SKM-1 treated with dmso at 0.1 percent for 144 hours (cell line): ENCODE results near the gene CDKN2D.
"Not testable (repeated sequence)": the region's sequence is repeated elsewhere in the genome, so short reads cannot be mapped to it uniquely, and the experiment has no call there.

Source experiments
- DNase-seq: peaks from one replicate; lab custom pipeline; 2025; ENCODE audit not compliant: unreplicated experiment; lab: John Stamatoyannopoulos, UW

CDKN2D gene

DNA sequence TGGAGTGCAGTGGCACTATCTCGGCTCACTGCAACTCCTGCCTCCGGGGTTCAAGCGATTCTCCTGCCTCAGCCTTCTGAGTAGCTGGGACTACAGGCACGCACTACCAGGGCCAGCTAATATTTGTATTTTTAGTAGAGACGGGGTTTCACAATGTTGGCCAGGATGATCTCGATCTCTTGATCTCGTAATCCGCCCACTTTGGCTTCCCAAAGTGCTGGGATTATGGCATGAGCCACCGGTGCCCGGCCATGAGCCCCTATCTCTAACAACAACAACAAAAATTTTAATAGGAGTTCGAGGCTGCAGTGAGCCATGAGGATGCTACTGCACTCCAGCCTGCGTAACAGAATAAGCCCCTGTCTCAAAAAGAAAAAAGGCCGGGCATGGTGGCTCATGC, 13.3 kb upstream of the CDKN2D start:
- DNase-seq, result no peak

- peak; percentile 92 for DNase-seq
Observed at GRCh38 chr19:10580979-10581631, 12.3 kb upstream of the CDKN2D start.

DNA sequence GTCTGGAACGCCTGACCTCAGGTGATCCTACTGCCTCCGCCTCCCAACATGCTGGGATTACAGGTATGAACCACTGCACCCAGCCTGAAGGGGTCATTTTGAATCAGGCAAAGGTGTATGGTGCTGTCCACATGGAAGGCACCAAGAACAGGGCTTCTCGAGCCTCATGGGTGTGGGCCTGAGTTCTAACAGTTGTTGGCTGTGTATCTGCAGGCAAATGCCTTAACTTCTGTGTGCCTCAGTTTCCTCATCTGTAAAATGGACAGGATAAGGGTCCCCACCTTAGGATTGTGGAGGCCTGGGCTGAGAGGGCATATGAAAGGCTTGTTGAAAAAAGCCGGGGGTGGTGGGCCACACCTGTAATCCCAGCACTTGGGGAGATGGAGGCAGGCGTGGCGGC, 9.2 kb upstream of the CDKN2D start:
- no peak for DNase-seq

DNA sequence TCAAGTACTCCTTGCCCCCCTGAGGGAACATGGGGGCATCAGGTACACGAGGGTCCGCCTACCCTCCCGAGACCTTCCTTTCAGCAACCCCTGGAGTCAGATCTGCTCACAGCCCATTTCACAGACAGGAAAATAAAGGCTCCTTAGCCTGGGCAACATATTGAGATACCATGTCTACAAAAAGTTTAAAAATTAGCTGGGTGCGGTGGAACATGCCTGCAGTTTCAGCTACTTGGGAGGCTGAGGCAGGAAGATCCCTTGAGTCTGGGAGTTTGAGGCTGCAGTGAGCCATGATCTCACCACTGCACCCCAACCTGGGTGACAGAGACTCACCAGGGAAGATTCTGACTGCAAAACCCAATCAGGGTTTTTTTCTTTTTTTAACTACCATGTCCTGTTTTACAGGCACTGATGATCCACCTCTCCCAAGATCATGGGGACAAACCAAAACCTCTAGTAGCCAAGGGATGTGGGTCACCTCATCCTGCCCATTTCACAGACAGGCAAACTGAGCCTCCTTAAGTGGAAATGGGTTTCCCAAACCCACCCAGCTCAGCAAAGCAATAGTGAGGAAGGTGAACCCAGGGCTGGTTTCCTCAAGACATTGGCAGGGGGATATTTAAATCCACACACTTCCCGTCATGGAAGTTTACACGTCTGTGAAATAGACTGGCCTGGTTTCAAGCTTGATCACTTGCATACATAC, 6.4 kb upstream of the CDKN2D start:
- DNase-seq, result no peak

GRCh38 chr19:10574462-10574861, 5.7 kb upstream of the CDKN2D start:
- no peak for DNase-seq

DNA sequence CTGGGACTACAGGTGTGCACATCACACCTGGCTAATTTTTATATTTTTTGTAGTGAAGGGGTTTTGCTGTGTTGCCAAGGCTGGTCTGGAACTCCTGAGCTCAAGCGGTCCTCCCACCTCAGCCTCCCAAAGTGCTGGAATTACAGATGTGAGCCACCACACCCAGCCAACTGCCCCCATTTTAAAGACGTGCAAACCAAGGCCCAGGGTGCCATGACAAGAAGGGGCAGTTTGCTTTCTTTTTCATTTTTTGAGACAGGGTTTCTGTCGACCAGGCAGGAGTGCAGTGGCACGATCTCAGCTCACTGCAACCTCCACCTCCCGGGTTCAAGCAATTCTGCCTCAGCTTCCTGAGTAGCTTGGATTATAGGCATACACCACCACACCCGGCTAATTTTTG, 5.0 kb upstream of the CDKN2D start:
- DNase-seq, result not testable (repeated sequence)

- DNase-seq, result no peak
Observed at GRCh38 chr19:10568062-10568825, 535 bp downstream of the CDKN2D start.

GRCh38 chr19:10567656-10568055, 1.1 kb downstream of the CDKN2D start:
- no peak for DNase-seq

- DNase-seq, result peak; percentile 37
Observed at GRCh38 chr19:10566658-10567410, 1.9 kb downstream of the CDKN2D start.

DNA sequence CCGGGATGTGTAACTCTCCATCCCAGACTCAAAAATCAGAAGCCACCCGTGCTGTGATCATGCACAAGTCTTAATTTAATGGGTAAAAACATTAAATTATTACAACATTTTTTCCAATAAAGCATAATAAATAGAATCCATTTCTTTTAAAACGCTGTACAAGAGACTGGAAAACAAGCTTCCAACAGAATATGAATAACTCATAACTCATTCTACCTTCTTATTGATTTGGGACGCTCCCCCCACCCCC, 2.4 kb downstream of the CDKN2D start:
- no peak for DNase-seq

DNA sequence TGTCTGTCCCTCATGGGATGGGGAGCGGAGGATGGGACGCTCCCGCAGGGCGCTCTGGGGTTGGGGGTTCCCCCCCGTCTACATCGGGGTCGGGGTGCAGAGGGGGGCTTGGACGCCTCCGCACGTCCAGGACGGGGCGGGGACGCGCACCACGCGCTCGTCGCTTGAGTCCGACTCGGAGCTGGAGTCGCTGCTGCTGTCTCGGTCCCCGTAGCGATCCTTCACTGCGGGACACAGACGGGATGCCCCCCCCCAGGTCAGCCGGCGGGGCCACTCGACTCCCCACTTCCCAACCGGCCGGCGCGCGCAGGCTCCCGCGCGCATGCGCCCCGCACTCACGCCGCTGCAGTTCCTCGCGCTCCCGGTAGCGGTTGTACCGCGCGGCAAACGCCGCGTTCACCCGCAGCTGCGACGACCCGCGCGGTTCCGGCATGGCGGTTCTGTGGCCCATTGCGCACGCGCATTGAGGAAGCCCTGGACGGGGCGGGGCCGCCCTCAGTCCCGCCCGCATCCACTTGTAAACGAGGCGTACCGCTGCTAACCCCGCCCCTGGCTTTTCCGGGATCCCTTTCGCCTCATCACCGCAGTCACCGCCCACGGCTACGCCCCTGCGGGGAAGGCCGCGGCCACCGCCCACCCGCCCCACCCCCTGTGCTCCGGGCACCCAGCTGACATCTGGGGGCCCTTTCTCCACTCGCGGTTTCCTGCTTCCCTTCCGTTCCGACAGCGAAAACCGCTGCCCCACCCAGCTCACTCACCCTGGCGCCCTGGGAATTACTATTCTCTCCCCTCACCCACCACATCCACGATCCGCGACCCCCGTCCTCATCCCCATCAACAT, 3.0 kb downstream of the CDKN2D start, which contains the start of gene KRI1:
Gene KRI1, minus strand, starts transcription at position 444 of the 841 bp plus-strand sequence. Its CDS starts 11 bp downstream, at position 433.
- DNase-seq, result peak; percentile 98

DNA sequence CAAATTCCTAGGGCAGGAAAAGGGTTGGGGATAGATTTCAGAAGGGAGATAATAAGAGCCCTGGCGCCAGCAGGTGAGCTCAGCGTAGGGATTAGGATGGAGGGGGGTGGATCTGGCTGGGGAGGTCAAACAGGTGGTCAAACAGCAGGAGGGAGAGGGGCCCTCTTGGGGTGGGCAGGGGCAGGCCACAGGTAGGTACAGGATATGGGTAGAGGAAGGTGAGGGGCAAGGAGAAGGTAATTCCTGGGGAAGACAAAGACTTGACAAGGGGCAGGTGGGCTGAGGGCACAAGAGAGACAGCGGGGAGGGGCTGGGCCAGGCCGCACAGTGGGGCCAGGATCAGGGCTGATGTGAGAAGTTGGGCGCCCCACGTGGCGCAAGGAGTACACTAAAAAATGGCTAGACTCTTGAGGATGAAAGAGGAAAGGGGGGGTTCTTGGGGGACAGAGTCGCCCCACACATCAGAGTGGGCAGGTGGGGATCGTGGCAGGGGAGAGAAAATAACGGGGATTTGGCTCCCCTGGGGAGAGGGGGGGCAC, 3.7 kb downstream of the CDKN2D start:
- peak; percentile 41 for DNase-seq

GRCh38 chr19:10562609-10563008, 6.2 kb downstream of the CDKN2D start:
- no peak for DNase-seq

GRCh38 chr19:10560154-10560553, 8.6 kb downstream of the CDKN2D start:
- DNase-seq, result no peak

GRCh38 chr19:10557603-10558197, 11.1 kb downstream of the CDKN2D start:
- DNase-seq, result no peak

DNA sequence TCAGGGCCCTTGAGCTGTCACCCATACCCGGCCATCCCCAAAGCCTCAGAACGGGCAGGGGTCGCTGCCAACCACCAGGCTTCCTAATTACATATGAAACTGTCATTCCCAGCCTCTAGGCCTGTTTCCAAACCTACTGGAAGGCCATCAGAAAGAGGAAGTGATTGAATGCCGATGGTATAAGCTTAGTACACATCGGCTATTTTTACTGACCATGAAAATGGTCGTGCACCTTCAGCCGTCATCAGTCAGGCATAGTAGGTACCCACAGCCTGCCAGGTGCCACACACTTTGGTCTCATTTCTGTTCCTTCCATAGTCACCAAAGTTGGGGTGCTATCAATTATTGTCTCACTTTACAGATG, 13.2 kb downstream of the CDKN2D start:
- no peak for DNase-seq

DNA sequence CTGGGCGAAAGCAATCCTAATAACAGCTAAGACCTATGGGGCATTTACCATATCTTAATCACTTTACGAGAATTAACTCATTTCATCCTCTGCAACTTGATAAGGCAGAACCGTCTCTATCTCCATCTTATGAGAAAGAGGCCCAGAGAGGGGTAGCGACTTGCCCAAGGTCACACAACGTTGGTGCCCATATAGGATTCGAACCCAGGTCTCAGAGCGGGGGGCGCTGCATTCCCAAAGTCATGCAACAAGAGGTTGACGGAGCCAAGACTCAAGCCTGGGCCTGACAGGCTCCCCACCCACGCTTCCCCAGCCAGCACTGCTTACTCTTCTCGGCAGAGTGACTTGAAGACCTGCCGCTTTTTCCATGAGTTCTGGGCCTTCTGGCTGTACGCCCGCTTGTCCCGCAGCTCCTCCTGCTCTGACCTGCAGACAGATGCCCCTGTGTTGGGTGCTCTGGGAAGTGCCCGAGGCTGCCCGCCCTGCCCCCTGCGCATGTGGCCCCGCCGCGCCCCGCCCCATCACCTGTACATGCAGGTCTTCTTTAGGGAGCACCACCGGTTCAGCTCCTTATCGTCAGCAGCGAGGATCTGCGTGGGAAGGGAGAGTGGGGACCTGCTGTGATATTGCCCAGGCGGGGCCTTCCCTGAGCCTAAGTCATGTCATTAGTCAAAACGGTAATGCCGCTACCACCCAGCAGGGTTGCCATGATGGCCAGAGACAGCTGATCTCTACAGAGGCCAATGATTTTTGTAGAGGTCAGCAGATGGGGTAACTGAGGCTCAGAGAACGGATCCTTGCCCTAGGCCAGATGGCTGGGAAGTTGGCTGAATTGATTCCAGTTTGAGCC, 13.8 kb downstream of the CDKN2D start:
- DNase-seq, result no peak

DNA sequence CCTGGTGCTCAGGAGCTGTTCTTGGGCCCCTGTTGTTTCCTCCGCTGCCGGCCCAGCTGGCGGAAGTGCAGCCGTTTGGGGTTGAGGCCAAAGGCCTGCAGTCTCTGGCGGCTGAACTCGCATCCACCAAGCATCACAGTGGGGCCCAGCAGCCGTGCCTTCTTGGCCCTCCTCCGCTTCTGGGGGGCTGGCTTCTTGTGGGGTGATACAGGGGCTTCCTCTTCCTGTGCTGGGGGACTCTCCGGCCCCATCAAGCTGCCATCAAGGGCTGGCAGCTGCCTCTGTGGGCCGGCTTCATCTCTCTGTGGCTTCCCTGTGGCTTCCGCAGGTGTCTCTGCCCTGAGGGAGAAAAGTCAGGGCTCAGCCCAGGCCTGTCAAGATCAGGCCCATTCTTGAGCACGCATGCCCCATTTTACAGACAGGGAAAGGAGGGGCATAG, 14.8 kb downstream of the CDKN2D start:
- no peak for DNase-seq

GRCh38 chr19:10553087-10553667, 15.6 kb downstream of the CDKN2D start:
- no peak for DNase-seq
